Liver (tissue), 9 donors: ENCODE data around the gene MTG1. TPM values are rescaled to one million over a fixed set of nuclear protein-coding genes. Genes with fewer than 3 reads are reported as not detected.

ENCODE experiments used
- DNase-seq: peaks from one replicate; pipeline ENCODE4 v3.0.0-alpha.2; 2017; ENCODE audit warnings: low spot score
- H3K27ac ChIP-seq, 2 donors: one replicate each; pipeline ENCODE4 v1.7.0; 2013; ENCODE audit warnings: inconsistent platforms in 2 of 2, low read length in 2 of 2, control low read depth in 1 of 2, low read depth in 1 of 2, mild to moderate bottlenecking in 1 of 2
- H3K27me3 ChIP-seq, 4 donors: one replicate each; pipeline versions ENCODE4 v1.6.1 to v1.7.0; 2013; ENCODE audit warnings: low read length in 3 of 4, inconsistent platforms in 1 of 4, mild to moderate bottlenecking in 1 of 4, moderate library complexity in 1 of 4; ENCODE audit not compliant: control insufficient read depth in 4 of 4, insufficient read depth in 4 of 4
- H3K36me3 ChIP-seq, 4 donors: one replicate each; pipeline versions ENCODE4 v1.6.1 to v1.7.0; 2013; ENCODE audit warnings: low read length in 3 of 4, mild to moderate bottlenecking in 3 of 4, low read depth in 1 of 4, moderate library complexity in 1 of 4; ENCODE audit not compliant: control insufficient read depth in 4 of 4, insufficient read depth in 3 of 4
- H3K4me1 ChIP-seq, 4 donors: one replicate each; pipeline versions ENCODE4 v1.6.1 to v1.7.0; 2013; ENCODE audit warnings: low read length in 3 of 4, mild to moderate bottlenecking in 3 of 4, moderate library complexity in 1 of 4; ENCODE audit not compliant: control insufficient read depth in 4 of 4, insufficient read depth in 4 of 4
- H3K4me3 ChIP-seq, 3 donors: one replicate each; pipeline versions ENCODE4 v1.6.1 to v1.7.0; 2013; ENCODE audit warnings: low read length in 3 of 3, control low read depth in 1 of 3, low read depth in 1 of 3, mild to moderate bottlenecking in 1 of 3
- H3K9ac ChIP-seq, 2 donors: one replicate each; pipeline ENCODE4 v1.7.0; 2013; ENCODE audit warnings: low read length in 2 of 2, mild to moderate bottlenecking in 2 of 2, moderate library complexity in 2 of 2, control low read depth in 1 of 2, low read depth in 1 of 2
- H3K9me3 ChIP-seq, 4 donors: one replicate each; pipeline versions ENCODE4 v1.6.1 to v1.7.0; 2013; ENCODE audit warnings: low read length in 3 of 4; ENCODE audit not compliant: control insufficient read depth in 4 of 4
- ATF3 ChIP-seq: IDR thresholded peaks from 2 replicates; pipeline ENCODE4 v1.6.1; 2016; ENCODE audit warnings: antibody characterized with exemption
- CTCF ChIP-seq: fragments of 150-350 bp; IDR thresholded peaks from 2 replicates; pipeline ENCODE4 v1.5.1; 2017; ENCODE audit warnings: improper control_type of control experiment, low read depth, low read length; ENCODE audit not compliant: missing input control
- EGR1 ChIP-seq, 2 donors: IDR thresholded peaks; 2 replicates each; pipeline ENCODE4 v1.6.1; 2016 to 2018; ENCODE audit warnings: antibody characterized with exemption in 2 of 2, low read depth in 2 of 2
- FOXA1 ChIP-seq: IDR thresholded peaks from 2 replicates; pipeline ENCODE4 v1.6.1; 2016; ENCODE audit warnings: antibody characterized with exemption
- FOXA2 ChIP-seq: IDR thresholded peaks from 2 replicates; pipeline ENCODE4 v1.6.1; 2016; ENCODE audit warnings: antibody characterized with exemption
- GABPA ChIP-seq, 2 donors: IDR thresholded peaks in 1 of 2; conservative IDR thresholded peaks in 1 of 2; 2 replicates each; pipeline ENCODE4 v1.6.1; 2016; ENCODE audit warnings: antibody characterized with exemption in 2 of 2, mild to moderate bottlenecking in 1 of 2, moderate library complexity in 1 of 2
- HNF4A ChIP-seq, 2 donors: conservative IDR thresholded peaks; 2 replicates each; pipeline ENCODE4 v1.6.1; 2016; ENCODE audit warnings: antibody characterized with exemption in 2 of 2, mild to moderate bottlenecking in 2 of 2
- HNF4G ChIP-seq: IDR thresholded peaks from 2 replicates; pipeline ENCODE4 v1.6.1; 2016; ENCODE audit warnings: antibody characterized with exemption
- JUND ChIP-seq, 2 donors: IDR thresholded peaks; 2 replicates each; pipeline ENCODE4 v1.6.1; 2016; ENCODE audit warnings: antibody characterized with exemption in 2 of 2
- NR2F2 ChIP-seq: IDR thresholded peaks from 2 replicates; pipeline ENCODE4 v1.6.1; 2016; ENCODE audit warnings: antibody characterized with exemption
- REST ChIP-seq: IDR thresholded peaks from 2 replicates; pipeline ENCODE4 v1.6.1; 2016; ENCODE audit warnings: antibody characterized with exemption, mild to moderate bottlenecking
- RXRA ChIP-seq, 2 donors: IDR thresholded peaks; 2 replicates each; pipeline ENCODE4 v1.6.1; 2017 to 2018; ENCODE audit warnings: antibody characterized with exemption in 2 of 2, mild to moderate bottlenecking in 1 of 2
- SP1 ChIP-seq: IDR thresholded peaks from 2 replicates; pipeline ENCODE4 v1.6.1; 2018; ENCODE audit warnings: antibody characterized with exemption, mild to moderate bottlenecking
- TAF1 ChIP-seq: conservative IDR thresholded peaks from 2 replicates; pipeline ENCODE4 v1.6.1; 2016; ENCODE audit warnings: antibody characterized with exemption, mild to moderate bottlenecking
- YY1 ChIP-seq: IDR thresholded peaks from 2 replicates; pipeline ENCODE4 v1.6.1; 2016; ENCODE audit warnings: antibody characterized with exemption, mild to moderate bottlenecking
- ZBTB33 ChIP-seq: IDR thresholded peaks from 2 replicates; pipeline ENCODE4 v1.6.1; 2016; ENCODE audit warnings: antibody characterized with exemption
- WGBS: extraction: QIAGEN DNeasy Blood & Tissue Kit; methylation state at CpG from one replicate; pipeline ENCODE4 v1.1.7; 2013; 5-methylcytosine and 5-hydroxymethylcytosine counted together
- polyA plus RNA-seq, 2 donors: library from polyadenylated mRNA; stranded (reverse) in 1 of 2; unstranded in 1 of 2; fragments of 200-250 nt in 1 of 2; fragments of >200 nt in 1 of 2; fragmentation: Nextera tagmentation in 1 of 2; extraction: Ambion mirVana in 1 of 2; gene quantifications; one replicate each; pipeline versions ENCODE4 v1.2.1 to v1.2.3, GENCODE V29; 2013 to 2015
- total RNA-seq, 2 donors: library from RNA; depleted of rRNA; stranded (reverse); fragments of >200 nt; gene quantifications; one replicate each; pipeline ENCODE4 v1.2.3, GENCODE V29; 2014
- donor health status: healthy.
- donor health status: healthy.
- donor health status: healthy.
- donor health status: healthy.
- donor health status: healthy.

The MTG1 gene
- total and polyA plus RNA-seq, 4 donors = 19.4 to 70.6 (median 38.2) TPM

- TF ChIP-seq REST (no peak), GABPA (IDR thresholded peaks at IDR 0.05 in 1 of 2, conservative IDR thresholded peaks at IDR 0.05 in 1 of 2) (no peak), JUND (IDR thresholded peaks at IDR 0.05) (no peak), YY1 (no peak), SP1 (no peak), HNF4A (conservative IDR thresholded peaks at IDR 0.05) (no peak)
Measured at GRCh38 chr10:133451346-133451745, 57.4 kb downstream of the MTG1 start (continued).

- H3K36me3 ChIP-seq = no peaks in the 10 kb centered on the region
- TF ChIP-seq NR2F2 (no peak), HNF4G (no peak), ZBTB33 (no peak), EGR1 (IDR thresholded peaks at IDR 0.05; ENCODE audit: low read depth in 2 of 2) (no peak)
- no peak for DNase-seq
- peaks cover 3 to 11% (median 7%) of the 10 kb centered on the region in 4 donors for H3K9me3 ChIP-seq
- H3K9ac ChIP-seq = no peak overlapping the region
- no peak overlapping the region for H3K4me3 ChIP-seq
- 86% methylated on average over 4 of the region's 4 CpGs for WGBS
- no peaks in the 10 kb centered on the region for H3K27me3 ChIP-seq
- H3K4me1 ChIP-seq = no peaks in the 10 kb centered on the region
- H3K27ac ChIP-seq = no peak overlapping the region
Measured at GRCh38 chr10:133452453-133452852, 58.5 kb downstream of the MTG1 start.

GRCh38 chr10:133453516-133454203, 59.7 kb downstream of the MTG1 start, which contains the start of gene SCART1:
TSS of gene SCART1 (plus strand) at chr10:133453945. CDS start at chr10:133453998, 53 bp downstream.
- no peaks in the 10 kb centered on the region for H3K4me1 ChIP-seq
- no peak for DNase-seq
- H3K9me3 ChIP-seq = peaks cover 0 to 4% (median under 1%) of the 10 kb centered on the region in 4 donors
- no peak within 1 kb of the TSS for H3K4me3 ChIP-seq
- H3K9ac ChIP-seq = no peak within 1 kb of the TSS
- 87% methylated on average over 11 of the region's 11 CpGs for WGBS
- no peaks in the 10 kb centered on the region for H3K36me3 ChIP-seq
- H3K27ac ChIP-seq = no peak within 1 kb of the TSS
- no peaks in the 10 kb centered on the region for H3K27me3 ChIP-seq
- TF ChIP-seq ZBTB33 = no peak
- TF ChIP-seq SP1 = no peak
- TF ChIP-seq CTCF = no peak
- no peak for TF ChIP-seq HNF4A (conservative IDR thresholded peaks at IDR 0.05)
- TF ChIP-seq FOXA1 = no peak
- no peak for TF ChIP-seq FOXA2
- TF ChIP-seq YY1 = no peak
- TF ChIP-seq GABPA (IDR thresholded peaks at IDR 0.05 in 1 of 2, conservative IDR thresholded peaks at IDR 0.05 in 1 of 2) = no peak
- no peak for TF ChIP-seq RXRA (IDR thresholded peaks at IDR 0.05)
- TF ChIP-seq ATF3 = no peak
- TF ChIP-seq REST = no peak
- TF ChIP-seq TAF1 = no peak
